ENCODE data around the gene CIRBP.
"Not testable (repeated sequence)": the region's sequence is repeated elsewhere in the genome, so short reads cannot be mapped to it uniquely, and the experiment has no call there.

CIRBP gene

GRCh38 chr19:1293782-1294604 is 24.9 kb downstream of the CIRBP start:
- no peak for DNase-seq

- no peak for DNase-seq
Measured at GRCh38 chr19:1294688-1295087, 25.6 kb downstream of the CIRBP start.

- peak; percentile 94 for DNase-seq
Measured at GRCh38 chr19:1295169-1296012, 26.3 kb downstream of the CIRBP start.

GRCh38 chr19:1296078-1296477 is 26.9 kb downstream of the CIRBP start:
- DNase-seq = no peak

GRCh38 chr19:1296575-1297271 is 27.6 kb downstream of the CIRBP start:
- no peak for DNase-seq

GRCh38 chr19:1298235-1298634 is 29.1 kb downstream of the CIRBP start:
- DNase-seq = no peak

- no peak for DNase-seq
Measured at GRCh38 chr19:1299801-1300200, 30.7 kb downstream of the CIRBP start.

- no peak for DNase-seq
Measured at GRCh38 chr19:1300744-1301490, 31.8 kb downstream of the CIRBP start.

GRCh38 chr19:1302533-1303239 is 33.6 kb downstream of the CIRBP start:
- no peak for DNase-seq

- DNase-seq = no peak
Measured at GRCh38 chr19:1304197-1304924, 35.2 kb downstream of the CIRBP start.

- DNase-seq = not testable (repeated sequence)
Measured at GRCh38 chr19:1305354-1305753, 36.2 kb downstream of the CIRBP start.

- no peak for DNase-seq
Measured at GRCh38 chr19:1307320-1307719, 38.2 kb downstream of the CIRBP start.

- no peak for DNase-seq
Measured at GRCh38 chr19:1307755-1308303, 38.7 kb downstream of the CIRBP start.

GRCh38 chr19:1308718-1309117 is 39.6 kb downstream of the CIRBP start:
- DNase-seq = no peak

- no peak for DNase-seq
Measured at GRCh38 chr19:1309977-1310852, 41.1 kb downstream of the CIRBP start.

- no peak for DNase-seq
Measured at GRCh38 chr19:1310853-1311180, 41.7 kb downstream of the CIRBP start.

- DNase-seq = no peak
Measured at GRCh38 chr19:1311543-1312091, 42.5 kb downstream of the CIRBP start.

GRCh38 chr19:1312767-1313694 is 43.9 kb downstream of the CIRBP start:
- peak; percentile 99 for DNase-seq

All from 8988T (cell line).